Measurements from ENCODE around the gene ADAM22.

Gene ADAM22

GRCh38 chr7:88046839-88047573 lies 113.0 kb downstream of the ADAM22 start:
- H3K4me3 ChIP-seq (ENCODE audit: control insufficient read depth in 1 of 7, extremely low read depth in 1 of 7, insufficient read depth in 4 of 7, low read depth in 2 of 7, low read length in 6 of 7), result no peak overlapping the region
- no CpG with 5 or more reads among the region's 1 CpG for WGBS (ENCODE audit: insufficient coverage)
- no peaks in the 10 kb centered on the region for H3K9me3 ChIP-seq (ENCODE audit: control extremely low read depth in 1 of 5, control insufficient read depth in 4 of 5, insufficient read depth in 2 of 5, low read depth in 1 of 5, low read length in 4 of 5)
- H3K36me3 ChIP-seq (ENCODE audit: control insufficient read depth in 4 of 4, insufficient read depth in 4 of 4, low read length in 3 of 4), result no peaks in the 10 kb centered on the region
- ChIA-PET POLR2A (no interaction called here), CTCF (interaction anchor here (1.0 kb wide), 1 partner anchor 65 kb away, joined by 3 read pairs; no protein-coding TSS in a partner anchor)
- H3K27ac ChIP-seq (ENCODE audit: insufficient read depth in 1 of 2, low read depth in 1 of 2, low read length in 2 of 2, poor library complexity in 1 of 2, severe bottlenecking in 2 of 2), result no peak overlapping the region
- peak in 1 of 3 donors; percentile 8 for DNase-seq
- H3K4me1 ChIP-seq (ENCODE audit: control extremely low read depth in 1 of 4, control insufficient read depth in 4 of 4, insufficient read depth in 4 of 4, low read length in 3 of 4), result peaks cover 0 to 14% (median 0%) of the 10 kb centered on the region in 4 experiments
- no peaks in the 10 kb centered on the region for H3K27me3 ChIP-seq (replicated peaks in 2 of 5; ENCODE audit: control insufficient read depth in 4 of 5, insufficient read depth in 5 of 5, low read length in 4 of 5)

GRCh38 chr7:88057655-88058054 lies 123.6 kb downstream of the ADAM22 start:
- ChIA-PET POLR2A (no interaction called here), CTCF (interaction anchor here (0.6 kb wide), 1 partner anchor 39 kb away, joined by 3 read pairs; no protein-coding TSS in a partner anchor)
- no peaks in the 10 kb centered on the region for H3K27me3 ChIP-seq (replicated peaks in 2 of 5; ENCODE audit: control insufficient read depth in 4 of 5, insufficient read depth in 5 of 5, low read length in 4 of 5)

GRCh38 chr7:88062238-88062637 lies 128.2 kb downstream of the ADAM22 start:
- Histone ChIP-seq H3K4me1 (ENCODE audit: control extremely low read depth in 1 of 4, control insufficient read depth in 4 of 4, insufficient read depth in 4 of 4, low read length in 3 of 4) (no peaks in the 10 kb centered on the region), H3K27me3 (replicated peaks in 2 of 5; ENCODE audit: control insufficient read depth in 4 of 5, insufficient read depth in 5 of 5, low read length in 4 of 5) (no peaks in the 10 kb centered on the region), H3K4me3 (ENCODE audit: control insufficient read depth in 1 of 7, extremely low read depth in 1 of 7, insufficient read depth in 4 of 7, low read depth in 2 of 7, low read length in 6 of 7) (no peak overlapping the region), H3K27ac (ENCODE audit: insufficient read depth in 1 of 2, low read depth in 1 of 2, low read length in 2 of 2, poor library complexity in 1 of 2, severe bottlenecking in 2 of 2) (no peak overlapping the region), H3K36me3 (ENCODE audit: control insufficient read depth in 4 of 4, insufficient read depth in 4 of 4, low read length in 3 of 4) (peaks cover 0 to 7% (median 0%) of the 10 kb centered on the region in 4 experiments), H3K9me3 (ENCODE audit: control extremely low read depth in 1 of 5, control insufficient read depth in 4 of 5, insufficient read depth in 2 of 5, low read depth in 1 of 5, low read length in 4 of 5) (peaks cover 0 to 17% (median 0%) of the 10 kb centered on the region in 5 experiments)
- ChIA-PET POLR2A (no interaction called here), CTCF (no interaction called here)
- no peak for DNase-seq

More at GRCh38 chr7:88057655-88058054, 123.6 kb downstream of the ADAM22 start:
- Histone ChIP-seq H3K27ac (ENCODE audit: insufficient read depth in 1 of 2, low read depth in 1 of 2, low read length in 2 of 2, poor library complexity in 1 of 2, severe bottlenecking in 2 of 2) (no peak overlapping the region), H3K4me3 (ENCODE audit: control insufficient read depth in 1 of 7, extremely low read depth in 1 of 7, insufficient read depth in 4 of 7, low read depth in 2 of 7, low read length in 6 of 7) (no peak overlapping the region), H3K9me3 (ENCODE audit: control extremely low read depth in 1 of 5, control insufficient read depth in 4 of 5, insufficient read depth in 2 of 5, low read depth in 1 of 5, low read length in 4 of 5) (peaks cover 0 to 14% (median 0%) of the 10 kb centered on the region in 5 experiments), H3K36me3 (ENCODE audit: control insufficient read depth in 4 of 4, insufficient read depth in 4 of 4, low read length in 3 of 4) (peaks cover 0 to 7% (median 0%) of the 10 kb centered on the region in 4 experiments), H3K4me1 (ENCODE audit: control extremely low read depth in 1 of 4, control insufficient read depth in 4 of 4, insufficient read depth in 4 of 4, low read length in 3 of 4) (no peaks in the 10 kb centered on the region)
- no CpG with 5 or more reads among the region's 1 CpG for WGBS (ENCODE audit: insufficient coverage)
- DNase-seq, result no peak

GRCh38 chr7:88069093-88069492 lies 135.0 kb downstream of the ADAM22 start:
- Histone ChIP-seq H3K9me3 (ENCODE audit: control extremely low read depth in 1 of 5, control insufficient read depth in 4 of 5, insufficient read depth in 2 of 5, low read depth in 1 of 5, low read length in 4 of 5) (peaks cover 0 to 9% (median 0%) of the 10 kb centered on the region in 5 experiments), H3K4me1 (ENCODE audit: control extremely low read depth in 1 of 4, control insufficient read depth in 4 of 4, insufficient read depth in 4 of 4, low read length in 3 of 4) (no peaks in the 10 kb centered on the region), H3K36me3 (ENCODE audit: control insufficient read depth in 4 of 4, insufficient read depth in 4 of 4, low read length in 3 of 4) (no peaks in the 10 kb centered on the region), H3K27ac (ENCODE audit: insufficient read depth in 1 of 2, low read depth in 1 of 2, low read length in 2 of 2, poor library complexity in 1 of 2, severe bottlenecking in 2 of 2) (no peak overlapping the region), H3K4me3 (ENCODE audit: control insufficient read depth in 1 of 7, extremely low read depth in 1 of 7, insufficient read depth in 4 of 7, low read depth in 2 of 7, low read length in 6 of 7) (no peak overlapping the region), H3K27me3 (replicated peaks in 2 of 5; ENCODE audit: control insufficient read depth in 4 of 5, insufficient read depth in 5 of 5, low read length in 4 of 5) (no peaks in the 10 kb centered on the region)
- CTCF ChIA-PET, result interaction anchor here (1.6 kb wide), 1 partner anchor 17 kb away, joined by 4 read pairs; no protein-coding TSS in a partner anchor
- no peak for DNase-seq
- WGBS (ENCODE audit: insufficient coverage), result 100% methylated on average over 1 of the region's 1 CpG
- POLR2A ChIA-PET, result no interaction called here

GRCh38 chr7:88071994-88072714 lies 138.1 kb downstream of the ADAM22 start:
- ChIA-PET CTCF (no interaction called here), POLR2A (no interaction called here)
- WGBS (ENCODE audit: insufficient coverage), result 11% methylated on average over 1 of the region's 3 CpGs
- DNase-seq, result peak in 2 of 3 donors; percentile 10 to 12
- H3K27ac ChIP-seq (ENCODE audit: insufficient read depth in 1 of 2, low read depth in 1 of 2, low read length in 2 of 2, poor library complexity in 1 of 2, severe bottlenecking in 2 of 2), result no peak overlapping the region
- H3K4me3 ChIP-seq (ENCODE audit: control insufficient read depth in 1 of 7, extremely low read depth in 1 of 7, insufficient read depth in 4 of 7, low read depth in 2 of 7, low read length in 6 of 7), result peak overlapping the region in 1 of 7 experiments; percentile 43
- no peaks in the 10 kb centered on the region for H3K27me3 ChIP-seq (replicated peaks in 2 of 5; ENCODE audit: control insufficient read depth in 4 of 5, insufficient read depth in 5 of 5, low read length in 4 of 5)
- peaks cover 0 to 6% (median 0%) of the 10 kb centered on the region in 4 experiments for H3K36me3 ChIP-seq (ENCODE audit: control insufficient read depth in 4 of 4, insufficient read depth in 4 of 4, low read length in 3 of 4)
- H3K4me1 ChIP-seq (ENCODE audit: control extremely low read depth in 1 of 4, control insufficient read depth in 4 of 4, insufficient read depth in 4 of 4, low read length in 3 of 4), result no peaks in the 10 kb centered on the region
- H3K9me3 ChIP-seq (ENCODE audit: control extremely low read depth in 1 of 5, control insufficient read depth in 4 of 5, insufficient read depth in 2 of 5, low read depth in 1 of 5, low read length in 4 of 5), result peaks cover 0 to 10% (median 0%) of the 10 kb centered on the region in 5 experiments

- ChIA-PET CTCF (no interaction called here), POLR2A (no interaction called here)
- no CpG with 5 or more reads among the region's 1 CpG for WGBS (ENCODE audit: insufficient coverage)
- no peak for DNase-seq
- Histone ChIP-seq H3K36me3 (ENCODE audit: control insufficient read depth in 4 of 4, insufficient read depth in 4 of 4, low read length in 3 of 4) (peaks cover 0 to 9% (median 0%) of the 10 kb centered on the region in 4 experiments), H3K4me1 (ENCODE audit: control extremely low read depth in 1 of 4, control insufficient read depth in 4 of 4, insufficient read depth in 4 of 4, low read length in 3 of 4) (no peaks in the 10 kb centered on the region), H3K4me3 (ENCODE audit: control insufficient read depth in 1 of 7, extremely low read depth in 1 of 7, insufficient read depth in 4 of 7, low read depth in 2 of 7, low read length in 6 of 7) (peak overlapping the region in 1 of 7 experiments; percentile 43), H3K9me3 (ENCODE audit: control extremely low read depth in 1 of 5, control insufficient read depth in 4 of 5, insufficient read depth in 2 of 5, low read depth in 1 of 5, low read length in 4 of 5) (peaks cover 0 to 12% (median 0%) of the 10 kb centered on the region in 5 experiments), H3K27ac (ENCODE audit: insufficient read depth in 1 of 2, low read depth in 1 of 2, low read length in 2 of 2, poor library complexity in 1 of 2, severe bottlenecking in 2 of 2) (no peak overlapping the region), H3K27me3 (replicated peaks in 2 of 5; ENCODE audit: control insufficient read depth in 4 of 5, insufficient read depth in 5 of 5, low read length in 4 of 5) (no peaks in the 10 kb centered on the region)
These were observed 138.6 kb downstream of the ADAM22 start for GRCh38 chr7:88072715-88073055.

GRCh38 chr7:88073626-88074025 lies 139.6 kb downstream of the ADAM22 start:
- no peaks in the 10 kb centered on the region for H3K4me1 ChIP-seq (ENCODE audit: control extremely low read depth in 1 of 4, control insufficient read depth in 4 of 4, insufficient read depth in 4 of 4, low read length in 3 of 4)
- CTCF ChIA-PET, result no interaction called here
- peaks cover 0 to 9% (median 0%) of the 10 kb centered on the region in 4 experiments for H3K36me3 ChIP-seq (ENCODE audit: control insufficient read depth in 4 of 4, insufficient read depth in 4 of 4, low read length in 3 of 4)
- no peak overlapping the region for H3K27ac ChIP-seq (ENCODE audit: insufficient read depth in 1 of 2, low read depth in 1 of 2, low read length in 2 of 2, poor library complexity in 1 of 2, severe bottlenecking in 2 of 2)
- DNase-seq, result peak in 2 of 3 donors; percentile 15 to 30
- POLR2A ChIA-PET, result interaction anchor here (0.6 kb wide), 1 partner anchor 50 kb away, joined by 3 read pairs; no protein-coding TSS in a partner anchor
- 88% methylated on average over 1 of the region's 1 CpG for WGBS (ENCODE audit: insufficient coverage)
- H3K9me3 ChIP-seq (ENCODE audit: control extremely low read depth in 1 of 5, control insufficient read depth in 4 of 5, insufficient read depth in 2 of 5, low read depth in 1 of 5, low read length in 4 of 5), result peaks cover 0 to 8% (median 0%) of the 10 kb centered on the region in 5 experiments
- H3K4me3 ChIP-seq (ENCODE audit: control insufficient read depth in 1 of 7, extremely low read depth in 1 of 7, insufficient read depth in 4 of 7, low read depth in 2 of 7, low read length in 6 of 7), result no peak overlapping the region
- H3K27me3 ChIP-seq (replicated peaks in 2 of 5; ENCODE audit: control insufficient read depth in 4 of 5, insufficient read depth in 5 of 5, low read length in 4 of 5), result no peaks in the 10 kb centered on the region

All from common myeloid progenitor, CD34-positive (primary cell).